ENCODE data around the gene PCA3. TPM values are rescaled to one million over a fixed set of nuclear protein-coding genes. Genes with fewer than 3 reads are reported as not detected.

The PCA3 gene
- total RNA-seq, 1 experiment from 2014 or later, result not detected

GRCh38 chr9:76828447-76828846, 64.2 kb downstream of the PCA3 start:
- Histone ChIP-seq H3K27me3 (ENCODE audit: insufficient read depth, low read depth) (peaks cover 17% of the 10 kb centered on the region; the same call in 1 of the 2 replicates), H3K4me1 (replicated peaks; ENCODE audit: insufficient read depth) (no peaks in the 10 kb centered on the region), H3K4me2 (no peak overlapping the region), H3K4me3 (no peak overlapping the region), H3F3A (ENCODE audit: insufficient read depth, low read depth) (no peaks in the 10 kb centered on the region), H3K79me2 (ENCODE audit: low read depth) (no peaks in the 10 kb centered on the region), H3K9me3 (ENCODE audit: insufficient read depth, low read depth) (no peaks in the 10 kb centered on the region), H2AFZ (no peak overlapping the region), H3K9me2 (ENCODE audit: insufficient read depth) (peaks cover 5% of the 10 kb centered on the region; the same call in 1 of the 2 replicates), H3K36me3 (ENCODE audit: low read depth) (no peaks in the 10 kb centered on the region), H4K20me1 (ENCODE audit: insufficient read depth) (no peaks in the 10 kb centered on the region), H3K27ac (no peak overlapping the region)
- POLR2A ChIA-PET (ENCODE audit: unreplicated experiment), result no interaction called here
- DNase-seq, result no peak
- CTCF ChIA-PET, result interaction anchor here (0.6 to 0.7 kb wide), 2 partner anchors 16 to 65 kb away, joined by 4 to 6 read pairs; no protein-coding TSS in a partner anchor
- BruUV-seq (replicated peaks), result no TSS peak
- intact Hi-C loops (cut with micrococcal nuclease; ENCODE audit: unreplicated experiment), result no loop called here
- TF ChIP-seq EZH2 (IDR thresholded peaks at IDR 0.05; ENCODE audit: low read depth), result no peak
- TF ChIP-seq CTCF (conservative IDR thresholded peaks at IDR 0.05), result no peak

- Histone ChIP-seq H3K9me2 (ENCODE audit: insufficient read depth) (peaks cover 5% of the 10 kb centered on the region; the same call in 1 of the 2 replicates), H3K4me2 (no peak overlapping the region), H3F3A (ENCODE audit: insufficient read depth, low read depth) (no peaks in the 10 kb centered on the region), H2AFZ (no peak overlapping the region), H3K4me3 (no peak overlapping the region), H3K27ac (no peak overlapping the region), H3K36me3 (ENCODE audit: low read depth) (no peaks in the 10 kb centered on the region), H3K79me2 (ENCODE audit: low read depth) (no peaks in the 10 kb centered on the region), H3K9me3 (ENCODE audit: insufficient read depth, low read depth) (no peaks in the 10 kb centered on the region), H3K27me3 (ENCODE audit: insufficient read depth, low read depth) (peaks cover 33% of the 10 kb centered on the region; the same call in 1 of the 2 replicates), H4K20me1 (ENCODE audit: insufficient read depth) (no peaks in the 10 kb centered on the region), H3K4me1 (replicated peaks; ENCODE audit: insufficient read depth) (no peaks in the 10 kb centered on the region)
- intact Hi-C loops (cut with micrococcal nuclease; ENCODE audit: unreplicated experiment), result no loop called here
- POLR2A ChIA-PET (ENCODE audit: unreplicated experiment), result no interaction called here
- DNase-seq, result no peak
- TF ChIP-seq EZH2 (IDR thresholded peaks at IDR 0.05; ENCODE audit: low read depth) (no peak), CTCF (conservative IDR thresholded peaks at IDR 0.05) (no peak)
- no TSS peak for BruUV-seq (replicated peaks)
- CTCF ChIA-PET, result no interaction called here
Measured at GRCh38 chr9:76835571-76836283, 71.5 kb downstream of the PCA3 start.

Other genes starting within 250 kb of the PCA3 start
- gene PRUNE2, start 141.7 kb downstream of the PCA3 start, total RNA-seq (2021), result 0.20 TPM in 1 of 2 replicates, not detected in the other

Data from PC-9 (cell line).